ENCODE results near the gene GPR37.

The GPR37 gene

GRCh38 chr7:124765401-124766352 is at the start of gene GPR37:
TSS of gene GPR37 (minus strand) at chr7:124765792. CDS start at chr7:124764976, 816 bp downstream.
- peak; percentile 95 for DNase-seq (ENCODE audit: low spot score)

GRCh38 chr7:124813994-124814798 is 48.6 kb upstream of the GPR37 start:
- DNase-seq (ENCODE audit: low spot score) = no peak

GRCh38 chr7:124812764-124813163 is 47.2 kb upstream of the GPR37 start:
- DNase-seq (ENCODE audit: low spot score) = no peak

GRCh38 chr7:124811341-124811740 is 45.7 kb upstream of the GPR37 start:
- DNase-seq (ENCODE audit: low spot score) = no peak

GRCh38 chr7:124810605-124811004 is 45.0 kb upstream of the GPR37 start:
- DNase-seq (ENCODE audit: low spot score) = peak; percentile 18

GRCh38 chr7:124808206-124808605 is 42.6 kb upstream of the GPR37 start:
- DNase-seq (ENCODE audit: low spot score) = no peak

GRCh38 chr7:124801330-124801895 is 35.8 kb upstream of the GPR37 start:
- no peak for DNase-seq (ENCODE audit: low spot score)

- DNase-seq (ENCODE audit: low spot score) = no peak
Observed at GRCh38 chr7:124800386-124800785, 34.8 kb upstream of the GPR37 start.

GRCh38 chr7:124799448-124799847 is 33.9 kb upstream of the GPR37 start:
- no peak for DNase-seq (ENCODE audit: low spot score)

GRCh38 chr7:124796771-124797170 is 31.2 kb upstream of the GPR37 start:
- DNase-seq (ENCODE audit: low spot score) = no peak

GRCh38 chr7:124792696-124793095 is 27.1 kb upstream of the GPR37 start:
- no peak for DNase-seq (ENCODE audit: low spot score)

- DNase-seq (ENCODE audit: low spot score) = no peak
Observed at GRCh38 chr7:124792002-124792401, 26.4 kb upstream of the GPR37 start.

- DNase-seq (ENCODE audit: low spot score) = no peak
Observed at GRCh38 chr7:124791426-124791825, 25.8 kb upstream of the GPR37 start.

GRCh38 chr7:124790645-124791044 is 25.1 kb upstream of the GPR37 start:
- no peak for DNase-seq (ENCODE audit: low spot score)

GRCh38 chr7:124785994-124786393 is 20.4 kb upstream of the GPR37 start:
- DNase-seq (ENCODE audit: low spot score) = no peak

GRCh38 chr7:124784879-124785818 is 19.6 kb upstream of the GPR37 start:
- DNase-seq (ENCODE audit: low spot score) = peak; percentile 87

- no peak for DNase-seq (ENCODE audit: low spot score)
Observed at GRCh38 chr7:124783271-124783670, 17.7 kb upstream of the GPR37 start.

GRCh38 chr7:124781907-124782734 is 16.5 kb upstream of the GPR37 start:
- DNase-seq (ENCODE audit: low spot score) = no peak

GRCh38 chr7:124781418-124781817 is 15.8 kb upstream of the GPR37 start:
- DNase-seq (ENCODE audit: low spot score) = no peak

- no peak for DNase-seq (ENCODE audit: low spot score)
Observed at GRCh38 chr7:124780608-124781007, 15.0 kb upstream of the GPR37 start.
